K562 (cell line): ENCODE measurements around the gene SCARF1. TPM values are rescaled to one million over a fixed set of nuclear protein-coding genes. Genes with fewer than 3 reads are reported as not detected.
A peak's percentile ranks its signal among the peaks of the same experiment; 100 is the strongest.

Experiments used
- ARHGAP35 ChIP-seq: fragments of 450-650 bp; IDR thresholded peaks from 2 replicates; pipeline ENCODE4 v1.6.1; 2018; ENCODE audit not compliant: partially characterized antibody
- ARID3A ChIP-seq: IDR thresholded peaks from 2 replicates; pipeline ENCODE4 v1.6.1; 2012; ENCODE audit warnings: low read depth, low read length, improper control_type of control experiment, borderline replicate concordance
- ATF7 ChIP-seq: fragments of 450-650 bp; IDR thresholded peaks from 2 replicates; pipeline ENCODE4 v1.7.1; 2014; ENCODE audit warnings: mild to moderate bottlenecking, moderate library complexity
- BMI1 ChIP-seq: fragments of 150-350 bp; IDR thresholded peaks from 2 replicates; pipeline ENCODE4 v1.6.1; 2014; ENCODE audit warnings: low read length
- CREM ChIP-seq: IDR thresholded peaks from 2 replicates; pipeline ENCODE4 v1.6.1; 2014; ENCODE audit warnings: antibody characterized with exemption, low read depth
- DDX20 ChIP-seq: fragments of 450-650 bp; IDR thresholded peaks from 2 replicates; pipeline ENCODE4 v1.6.1; 2016; ENCODE audit warnings: missing genetic modification characterization, low read depth, mild to moderate bottlenecking, missing compliant biosample characterization, moderate library complexity
- ELF2 ChIP-seq: fragments of 250-450 bp; sonication (Bioruptor Pico); IDR thresholded peaks from 2 replicates; pipeline ENCODE4 v1.5.0; 2021; ENCODE audit warnings: mild to moderate bottlenecking
- ERF ChIP-seq: fragments of 450-650 bp; formaldehyde crosslinking; IDR thresholded peaks from 2 replicates; pipeline ENCODE4 v1.4.0; 2020; ENCODE audit warnings: mild to moderate bottlenecking, mixed read lengths
- ETV5 ChIP-seq: sonication (generic); formaldehyde crosslinking; IDR thresholded peaks from 2 replicates; pipeline ENCODE4 v1.4.0; 2020; ENCODE audit warnings: low read depth, mild to moderate bottlenecking, missing genetic modification reagents
- FOXK2 ChIP-seq, 2 experiments: fragments of 450-650 bp; IDR thresholded peaks in 1 of 2; conservative IDR thresholded peaks in 1 of 2; 2 replicates each; pipeline ENCODE4 v1.6.1; 2016; ENCODE audit warnings: low read depth in 2 of 2, mild to moderate bottlenecking in 1 of 2
- GTF2A2 ChIP-seq: IDR thresholded peaks from 2 replicates; pipeline ENCODE4 v1.6.1; 2016; ENCODE audit warnings: mild to moderate bottlenecking, missing genetic modification characterization, missing compliant biosample characterization
- GTF2B ChIP-seq: IDR thresholded peaks from 2 replicates; pipeline ENCODE4 v1.6.1; 2011; ENCODE audit not compliant: insufficient read length; ENCODE audit errors: extremely low read depth
- HDAC6 ChIP-seq: IDR thresholded peaks from 2 replicates; pipeline ENCODE4 v1.6.1; 2012; ENCODE audit warnings: low read depth, mild to moderate bottlenecking, control low read depth, inconsistent platforms, low read length, moderate library complexity
- HDGF ChIP-seq: fragments of 450-650 bp; IDR thresholded peaks from 2 replicates; pipeline ENCODE4 v1.6.1; 2016
- HES1 ChIP-seq: fragments of 450-650 bp; IDR thresholded peaks from 2 replicates; pipeline ENCODE4 v1.6.1; 2016; ENCODE audit warnings: low read depth, mild to moderate bottlenecking, moderate library complexity
- HNRNPK ChIP-seq: fragments of 200-400 bp; formaldehyde crosslinking; IDR thresholded peaks from one replicate; pipeline ENCODE4 v1.6.1; 2018; ENCODE audit warnings: mild to moderate bottlenecking, low read depth, low read length; ENCODE audit not compliant: poor library complexity, severe bottlenecking
- MAFK ChIP-seq: IDR thresholded peaks from 2 replicates; pipeline ENCODE4 v1.6.1; 2011; ENCODE audit warnings: low read length, improper control_type of control experiment
- MCM5 ChIP-seq: fragments of 450-650 bp; IDR thresholded peaks from 2 replicates; pipeline ENCODE4 v1.6.1; 2016; ENCODE audit warnings: low read depth
- MEF2D ChIP-seq: conservative IDR thresholded peaks from 2 replicates; pipeline ENCODE4 v1.6.1; 2016; ENCODE audit warnings: low read depth, missing genetic modification characterization, missing compliant biosample characterization
- MYNN ChIP-seq, 2 experiments: sonication (generic); formaldehyde crosslinking in 1 of 2; IDR thresholded peaks; 2 replicates each; pipeline versions ENCODE4 v1.5.0 to v1.6.1; 2016 to 2020; ENCODE audit warnings: antibody characterized with exemption in 1 of 2, missing genetic modification reagents in 1 of 2
- NBN ChIP-seq: fragments of 450-650 bp; IDR thresholded peaks from 2 replicates; pipeline ENCODE4 v1.6.1; 2016; ENCODE audit warnings: low read depth, mild to moderate bottlenecking
- NCOA4 ChIP-seq: fragments of 450-650 bp; IDR thresholded peaks from 2 replicates; pipeline ENCODE4 v1.6.1; 2018; ENCODE audit warnings: mild to moderate bottlenecking; ENCODE audit not compliant: partially characterized antibody
- NFIC ChIP-seq: fragments of 450-650 bp; IDR thresholded peaks from 2 replicates; pipeline ENCODE4 v1.6.1; 2017; ENCODE audit warnings: mild to moderate bottlenecking, inconsistent platforms
- NFIX ChIP-seq: fragments of 250-450 bp; sonication (Bioruptor Pico); IDR thresholded peaks from 2 replicates; pipeline ENCODE4 v1.4.0; 2020; ENCODE audit warnings: low read depth, mild to moderate bottlenecking, moderate library complexity
- PCBP1 ChIP-seq: fragments of 200-400 bp; formaldehyde crosslinking; IDR thresholded peaks from 2 replicates; pipeline ENCODE4 v1.6.1; 2018; ENCODE audit warnings: mild to moderate bottlenecking, low read depth, low read length; ENCODE audit not compliant: poor library complexity, severe bottlenecking
- RBM25 ChIP-seq: fragments of 200-400 bp; formaldehyde crosslinking; IDR thresholded peaks from 2 replicates; pipeline ENCODE4 v1.6.1; 2018; ENCODE audit warnings: low read length, low read depth, moderate library complexity; ENCODE audit not compliant: severe bottlenecking
- TCF3 ChIP-seq: sonication (generic); formaldehyde crosslinking; IDR thresholded peaks from 2 replicates; pipeline ENCODE4 v1.4.0; 2020; ENCODE audit warnings: mild to moderate bottlenecking, missing genetic modification reagents
- ZNF146 ChIP-seq: IDR thresholded peaks from one replicate; pipeline ENCODE4 v1.6.1; 2018; ENCODE audit warnings: missing compliant biosample characterization; ENCODE audit not compliant: unreplicated experiment
- polyA plus RNA-seq, 8 experiments: library from polyadenylated mRNA; depleted of rRNA in 4 of 8; stranded (reverse) in 5 of 8; unstranded in 3 of 8; fragments of >200 nt; fragmentation: Nextera tagmentation in 2 of 8; fragmentation: Illumina TruSeq in 1 of 8; extraction: Ambion mirVana in 2 of 8; extraction: Trizol in 1 of 8; gene quantifications; 2 replicates each; pipeline versions ENCODE4 v1.2.1 to v1.2.3, GENCODE V29; 2011 to 2014; ENCODE audit warnings: inconsistent platforms in 1 of 8, missing spikeins in 1 of 8
- total RNA-seq, 7 experiments: library from RNA; depleted of rRNA in 6 of 7; stranded (reverse); fragments of >200 nt in 6 of 7; fragmentation: Illumina TruSeq in 2 of 7; extraction: Trizol in 2 of 7; gene quantifications; 2 replicates each; pipeline versions ENCODE4 v1.2.1 to v1.2.3, GENCODE V29; 2011 to 2021; ENCODE audit warnings: low replicate concordance in 1 of 7

The SCARF1 gene
- total and polyA plus RNA-seq, 9 of the 15 experiments (the other 6 are each of a cell fraction or from before 2014, with no cell fraction given): 0.04 to 2.1 (median 0.63) TPM

- TF ChIP-seq GTF2A2 (tag) (no peak), ERF (CRISPR knock-in tag) (peak; percentile 25; the same call in 1 of the 2 replicates), TCF3 (no peak), MEF2D (tag) (no peak), ARHGAP35 (no peak), ELF2 (CRISPR knock-in tag) (0 out of 2 replicates have a peak, but pooled peaks have one; percentile 26), HDAC6 (no peak), FOXK2 (conservative IDR thresholded peaks at IDR 0.05 in 1 of 2, IDR thresholded peaks at IDR 0.05 in 1 of 2; ENCODE audit: low read depth in 2 of 2) (no peak), CREM (peak; percentile 57; the same call in 1 of the 2 replicates), ARID3A (no peak), ETV5 (no peak), BMI1 (no peak), HES1 (no peak), NFIC (no peak), NBN (no peak), ZNF146 (CRISPR knock-in tag) (no peak), MCM5 (no peak), GTF2B (no peak), PCBP1 (peak; percentile 46), HDGF (no peak), MAFK (no peak), DDX20 (tag) (no peak), NFIX (no peak), MYNN (IDR thresholded peaks at IDR 0.05) (no peak), MYNN (CRISPR knock-in tag; IDR thresholded peaks at IDR 0.05) (no peak), RBM25 (peak; percentile 23), ATF7 (0 out of 2 replicates have a peak, but pooled peaks have one; percentile 23), NCOA4 (no peak), HNRNPK (no peak)
Measured at GRCh38 chr17:1648963-1649843, 3.7 kb upstream of the SCARF1 start (continued).
